ENCODE results near the gene IER3.

IER3 gene, protein sequence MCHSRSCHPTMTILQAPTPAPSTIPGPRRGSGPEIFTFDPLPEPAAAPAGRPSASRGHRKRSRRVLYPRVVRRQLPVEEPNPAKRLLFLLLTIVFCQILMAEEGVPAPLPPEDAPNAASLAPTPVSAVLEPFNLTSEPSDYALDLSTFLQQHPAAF

DNA sequence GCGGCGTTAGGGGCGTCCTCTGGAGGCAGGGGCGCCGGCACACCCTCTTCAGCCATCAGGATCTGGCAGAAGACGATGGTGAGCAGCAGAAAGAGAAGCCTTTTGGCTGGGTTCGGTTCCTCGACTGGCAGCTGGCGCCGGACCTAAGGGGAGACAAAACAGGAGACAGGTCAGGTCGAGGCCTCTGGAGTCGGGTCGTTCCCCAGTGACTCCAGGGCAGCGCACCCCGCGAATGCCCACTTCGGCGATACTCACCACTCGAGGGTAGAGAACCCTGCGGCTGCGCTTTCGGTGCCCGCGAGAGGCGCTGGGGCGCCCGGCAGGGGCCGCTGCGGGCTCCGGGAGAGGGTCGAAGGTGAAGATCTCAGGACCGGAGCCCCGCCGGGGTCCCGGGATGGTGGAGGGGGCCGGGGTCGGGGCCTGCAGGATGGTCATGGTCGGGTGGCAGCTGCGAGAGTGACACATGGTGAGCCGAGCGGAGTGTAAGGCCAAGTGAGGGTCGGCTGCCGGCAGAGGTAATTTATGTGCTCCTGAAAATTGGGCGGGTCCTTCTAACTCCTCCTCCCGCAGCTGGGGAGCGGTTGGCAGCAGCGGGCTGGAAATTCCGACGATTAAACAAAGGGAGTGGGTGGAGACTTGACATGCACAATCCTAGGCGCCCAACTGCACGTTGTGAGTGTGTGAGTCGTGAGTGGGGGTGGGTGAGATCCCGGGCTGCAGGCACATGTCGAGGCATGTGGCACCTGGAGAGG is at the start of gene IER3:
IER3 (minus strand) TSS at position 494 of the 752 bp plus-strand sequence; CDS start at position 465, 29 bp downstream.
- DNase-seq (ENCODE audit: low read depth in 2 of 2): peak; percentile 74 to 83

DNA sequence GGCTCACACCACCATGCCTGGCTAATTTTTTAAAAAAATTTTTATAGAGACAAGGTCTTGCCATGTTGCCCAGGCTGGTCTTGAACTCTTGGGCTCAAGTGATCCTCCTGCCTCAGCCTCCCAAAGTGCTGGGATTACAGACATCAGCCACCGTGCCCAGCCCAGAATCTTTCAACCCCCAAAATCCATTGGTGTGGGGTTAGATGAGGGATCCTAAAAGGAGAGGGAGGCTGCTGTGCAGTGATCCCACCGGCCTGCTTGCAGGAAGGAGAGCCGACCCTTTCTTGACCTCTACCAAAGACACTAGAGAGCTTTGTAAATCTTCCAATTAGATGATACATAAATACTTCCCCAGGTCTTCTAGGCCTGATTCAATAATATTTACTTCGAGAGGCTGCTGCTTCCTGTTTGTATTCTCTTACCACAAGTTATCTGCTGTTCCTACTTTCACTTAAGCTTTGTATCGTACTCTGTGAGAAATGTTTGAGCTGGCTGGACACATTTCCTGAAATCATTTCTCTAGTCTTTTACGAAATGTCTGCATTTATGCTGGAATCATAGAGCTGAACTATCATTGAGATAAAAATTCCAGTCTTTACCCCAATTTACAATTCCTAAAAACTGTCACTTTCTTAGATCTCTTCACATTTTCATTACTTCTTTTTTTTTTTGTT is 49.3 kb upstream of the IER3 start:
- no peak for DNase-seq (ENCODE audit: low read depth in 2 of 2)

GRCh38 chr6:30792786-30793185 is 48.4 kb upstream of the IER3 start:
- no peak for DNase-seq (ENCODE audit: low read depth in 2 of 2)

- no peak for DNase-seq (ENCODE audit: low read depth in 2 of 2)
Measured at GRCh38 chr6:30790724-30791383, 46.5 kb upstream of the IER3 start.

DNA sequence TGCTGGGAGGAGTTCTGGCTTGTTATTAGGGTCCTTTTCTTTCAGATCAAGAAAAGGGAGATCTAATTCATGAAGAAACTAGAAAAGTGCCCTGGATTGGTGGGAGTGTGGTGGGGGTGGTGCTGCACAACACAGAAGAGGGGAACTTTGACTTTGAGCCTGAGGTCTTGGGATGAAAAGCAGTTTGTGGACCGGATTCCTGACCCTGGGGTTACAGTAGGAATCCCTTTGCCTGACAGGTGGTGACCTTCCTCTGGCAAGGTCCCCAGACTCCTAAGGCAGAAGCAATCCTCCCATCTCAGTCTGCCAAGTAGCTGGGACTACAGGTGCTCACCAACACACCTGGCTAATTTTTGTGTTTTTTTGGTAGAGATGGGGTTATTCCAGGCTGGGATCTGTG is 45.3 kb upstream of the IER3 start:
- no peak for DNase-seq (ENCODE audit: low read depth in 2 of 2)

GRCh38 chr6:30787954-30788353 is 43.6 kb upstream of the IER3 start:
- no peak for DNase-seq (ENCODE audit: low read depth in 2 of 2)

GRCh38 chr6:30782425-30783014 is 38.2 kb upstream of the IER3 start:
- no peak for DNase-seq (ENCODE audit: low read depth in 2 of 2)

DNA sequence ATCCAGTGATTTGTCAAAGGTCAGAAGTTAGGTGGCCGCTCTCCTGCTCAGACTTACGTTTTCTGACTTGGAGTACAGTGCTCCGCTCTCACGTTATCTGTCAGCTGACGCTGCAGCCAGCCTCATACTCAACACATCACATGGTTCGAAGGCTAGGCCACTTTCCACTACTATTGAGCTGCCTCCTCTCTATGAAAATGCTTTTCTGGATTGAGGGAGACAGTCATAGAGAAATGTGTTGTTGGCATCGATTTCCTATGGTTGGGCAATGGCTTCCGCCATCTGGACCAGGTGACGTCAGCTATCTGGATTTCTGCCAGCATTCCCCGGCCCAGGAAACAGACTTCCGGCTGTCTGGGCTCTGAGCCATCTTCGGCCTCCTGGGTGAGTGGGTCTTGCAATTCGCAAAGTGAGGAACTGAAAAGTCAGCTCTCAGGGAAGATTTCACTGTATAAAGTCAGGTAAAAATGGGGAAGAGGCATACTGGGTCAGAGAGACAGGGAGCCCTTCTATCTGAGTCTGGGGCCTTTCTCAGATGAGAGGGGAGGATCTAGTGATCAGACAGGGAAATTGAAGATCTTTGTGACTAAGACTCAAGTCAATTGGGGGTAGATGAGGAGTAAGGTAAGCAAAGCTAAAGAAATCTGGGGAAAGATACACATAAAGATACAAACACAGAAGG is 37.5 kb upstream of the IER3 start:
- DNase-seq (ENCODE audit: low read depth in 2 of 2): no peak

GRCh38 chr6:30781395-30781742 is 37.0 kb upstream of the IER3 start:
- DNase-seq (ENCODE audit: low read depth in 2 of 2): no peak

DNA sequence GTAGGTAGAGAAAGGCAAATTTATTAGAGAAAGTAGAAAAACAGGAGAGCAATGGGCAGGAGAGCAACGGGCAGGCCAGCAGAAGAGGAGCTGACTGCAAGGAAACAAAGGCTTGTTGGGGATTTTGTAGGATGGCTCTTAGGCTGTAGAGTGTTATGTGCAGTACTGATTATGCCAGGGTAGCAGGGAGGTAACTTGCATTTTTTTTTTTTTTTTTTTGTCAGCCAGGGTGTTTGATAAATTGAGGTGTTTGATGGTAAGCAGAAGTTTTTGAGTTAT is 36.2 kb upstream of the IER3 start:
- no peak for DNase-seq (ENCODE audit: low read depth in 2 of 2)

DNA sequence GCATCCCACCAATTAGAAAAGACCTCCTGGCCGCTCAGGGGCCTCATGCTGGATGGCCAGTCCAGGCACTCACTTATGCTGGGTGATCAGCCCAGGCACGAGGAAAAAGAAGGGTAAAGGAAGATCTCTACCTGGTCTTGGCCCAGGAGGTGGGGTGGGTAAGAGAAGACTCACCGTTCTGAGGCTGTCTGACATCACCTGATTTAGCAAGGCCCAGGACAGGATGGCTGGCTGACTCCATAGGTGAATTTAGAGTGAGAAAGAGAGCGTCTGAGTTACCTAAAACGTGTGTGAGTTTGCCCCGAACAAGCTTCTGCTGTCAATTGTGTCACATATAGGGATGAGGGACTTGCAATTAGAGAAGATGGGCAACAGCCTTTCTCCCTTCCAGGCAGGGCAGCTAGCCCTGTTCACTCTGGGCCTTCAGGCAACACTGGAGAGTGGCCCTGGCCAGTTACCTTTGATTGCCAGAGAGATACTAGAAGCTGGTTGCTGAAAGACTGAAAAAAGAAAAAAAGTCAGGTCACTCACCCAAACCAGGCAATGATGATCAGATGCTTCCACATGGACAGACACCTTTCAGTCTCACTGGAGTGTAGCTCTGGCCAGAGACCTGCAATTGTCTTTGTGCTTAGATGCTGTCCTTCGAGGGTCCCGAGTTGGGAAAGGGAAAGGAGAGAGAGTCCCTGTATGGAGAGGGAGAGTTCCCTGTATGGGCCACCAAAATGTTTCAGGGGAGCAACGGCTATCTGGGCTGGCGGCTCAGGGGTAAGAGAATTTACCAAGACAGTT is 35.7 kb upstream of the IER3 start:
- no peak for DNase-seq (ENCODE audit: low read depth in 2 of 2)

DNA sequence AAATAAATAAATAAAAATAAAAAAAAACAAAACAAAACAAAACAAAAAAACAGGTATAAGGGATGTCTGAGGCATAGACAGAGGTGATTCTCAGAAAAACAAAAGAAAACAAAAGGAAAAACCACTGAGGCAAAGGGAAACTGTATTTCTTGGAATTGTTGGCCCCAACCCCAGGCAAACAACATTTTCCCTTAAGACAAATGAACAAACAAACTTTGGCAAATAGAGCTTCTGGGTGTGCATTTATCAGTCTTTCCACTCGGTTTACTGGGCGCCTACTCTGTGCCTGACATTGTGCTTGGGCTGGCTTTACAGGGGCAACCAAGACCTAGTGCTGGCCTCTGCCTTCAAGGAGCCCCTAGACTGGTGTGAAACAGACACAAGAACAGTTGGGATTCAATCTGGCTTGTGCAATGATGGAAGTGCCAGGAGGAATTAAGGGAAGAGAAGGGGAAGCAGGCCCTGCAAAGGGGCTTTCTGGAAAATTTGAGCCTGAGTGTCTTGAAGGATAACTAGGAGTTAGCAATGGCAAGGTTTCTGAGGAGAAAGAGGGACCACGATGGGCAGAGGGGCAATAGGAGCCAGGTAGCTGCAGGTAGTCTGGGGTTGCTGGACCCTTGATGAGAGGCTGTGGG is 33.8 kb upstream of the IER3 start:
- no peak for DNase-seq (ENCODE audit: low read depth in 2 of 2)

- DNase-seq (ENCODE audit: low read depth in 2 of 2): no peak
Measured at GRCh38 chr6:30777155-30777485, 32.8 kb upstream of the IER3 start.

DNA sequence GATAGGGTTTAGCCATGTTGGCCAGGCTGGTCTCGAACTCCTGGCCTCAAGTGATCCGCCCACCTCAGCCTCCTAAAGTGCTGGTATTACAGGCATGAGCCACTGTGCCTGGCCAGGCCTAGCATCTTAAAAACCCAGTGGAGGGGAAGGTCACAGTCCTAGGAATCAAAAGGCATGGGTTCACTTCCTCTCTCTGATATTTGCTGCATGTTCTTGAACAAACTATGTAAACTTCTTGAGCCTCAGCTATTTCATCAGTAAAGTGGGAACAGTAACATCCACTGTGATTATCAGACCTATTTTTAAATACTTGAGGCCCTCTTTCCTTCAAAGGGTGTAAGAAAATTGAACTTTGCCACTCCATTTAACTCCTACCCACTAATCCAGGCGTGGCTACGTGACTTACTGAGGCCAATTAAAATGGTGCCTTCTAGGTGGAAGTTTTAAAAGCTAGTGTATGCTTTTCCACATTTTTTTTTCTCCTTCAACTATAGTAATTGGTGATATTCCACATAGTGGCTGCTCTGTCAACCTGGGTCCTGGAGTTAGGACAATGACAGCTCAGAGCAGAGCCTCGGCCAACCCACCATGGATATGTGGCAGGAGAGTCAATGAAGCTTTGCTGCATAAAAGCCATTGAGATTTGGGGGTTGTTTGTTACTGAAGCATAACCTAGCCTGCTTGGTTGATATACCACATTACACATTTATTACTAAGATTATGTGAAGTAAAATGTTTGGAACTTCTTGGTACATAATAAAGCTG is 32.2 kb upstream of the IER3 start:
- no peak for DNase-seq (ENCODE audit: low read depth in 2 of 2)

DNA sequence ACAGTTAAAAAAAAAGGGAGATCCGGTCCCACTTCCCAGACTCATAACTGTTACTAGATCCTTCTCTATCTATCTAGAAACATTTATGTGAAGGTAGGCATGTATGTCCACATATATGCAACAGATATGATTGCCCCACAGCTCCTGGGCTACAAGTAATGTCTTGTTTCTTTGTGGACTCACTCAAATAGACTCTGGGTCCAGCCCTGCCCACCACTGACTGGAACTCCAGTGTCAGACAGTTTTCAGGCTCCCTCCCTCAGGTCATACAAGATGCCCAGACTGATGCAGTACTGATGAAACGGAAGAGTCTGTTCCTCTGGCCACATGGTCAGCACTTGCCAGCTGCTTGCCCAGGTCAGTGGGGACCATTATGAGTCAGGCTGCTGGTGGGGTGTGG is 30.8 kb upstream of the IER3 start:
- DNase-seq (ENCODE audit: low read depth in 2 of 2): no peak

DNA sequence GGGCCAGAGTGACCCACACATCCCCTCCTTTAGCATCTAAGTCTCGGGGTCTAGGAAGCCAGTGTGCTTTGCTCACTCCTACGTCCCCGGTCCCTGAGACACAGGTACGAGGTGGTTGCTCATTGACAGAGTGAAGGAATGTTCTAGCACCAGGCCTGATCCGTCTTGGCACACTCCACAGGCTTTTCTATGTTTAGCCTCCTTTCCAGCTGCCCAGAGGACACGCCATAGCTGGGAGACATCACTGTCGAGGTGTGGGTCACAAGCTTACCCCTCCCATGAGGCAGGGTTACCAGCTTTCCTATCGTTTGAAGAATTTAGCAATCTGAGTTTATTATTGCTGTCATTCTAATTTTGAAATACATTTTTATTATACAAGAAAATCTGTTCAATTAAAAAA is 30.4 kb upstream of the IER3 start:
- DNase-seq (ENCODE audit: low read depth in 2 of 2): no peak

DNA sequence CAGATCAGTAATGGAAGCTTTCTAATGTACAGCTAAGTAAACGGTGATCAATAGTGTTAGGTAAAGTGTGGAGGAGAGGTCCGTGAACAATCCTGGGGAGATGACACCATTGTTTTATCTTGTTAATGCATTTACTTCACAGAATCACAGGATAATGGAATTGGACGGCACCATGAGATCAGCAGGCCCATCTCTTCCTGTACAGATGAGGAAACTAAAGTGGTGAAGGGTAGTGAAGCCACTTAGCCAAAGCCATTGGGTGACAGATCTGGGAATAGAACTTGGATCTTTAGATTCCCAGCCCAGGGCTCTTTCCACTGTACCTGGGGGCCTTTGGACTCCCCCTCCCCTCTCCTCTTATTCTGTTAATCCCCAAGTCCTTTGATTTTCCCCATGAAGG is 26.2 kb upstream of the IER3 start:
- no peak for DNase-seq (ENCODE audit: low read depth in 2 of 2)

DNA sequence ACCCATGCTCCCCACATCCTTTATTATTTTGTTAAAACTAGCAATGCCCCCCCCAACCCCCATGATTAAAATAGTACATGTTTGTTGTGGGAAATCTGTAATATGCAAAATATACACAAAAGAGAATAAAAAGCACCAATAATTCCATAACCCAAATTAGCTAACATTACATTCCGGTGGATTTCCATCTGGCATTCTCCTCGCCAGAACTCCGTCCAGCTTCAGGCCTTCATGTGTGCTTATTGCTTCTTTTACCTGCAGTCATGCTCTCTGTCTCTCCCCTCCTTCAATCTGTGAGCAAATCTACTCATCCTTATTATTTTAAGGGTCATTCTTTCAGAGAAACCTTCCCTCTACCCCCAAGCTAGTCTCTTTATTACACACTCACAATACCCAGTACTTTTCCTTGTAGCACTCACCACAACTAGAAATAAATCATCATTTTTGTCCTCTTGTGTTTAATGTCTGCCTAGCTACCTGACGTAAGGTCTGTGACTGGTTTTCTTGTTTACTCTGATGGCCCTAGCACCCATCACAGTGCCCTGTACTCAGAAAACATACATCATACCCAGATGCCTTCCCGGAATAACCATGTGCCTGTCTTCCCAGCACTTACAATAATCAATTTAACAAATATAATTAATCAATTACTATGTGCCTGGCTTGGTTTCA is 25.6 kb upstream of the IER3 start:
- no peak for DNase-seq (ENCODE audit: low read depth in 2 of 2)

DNA sequence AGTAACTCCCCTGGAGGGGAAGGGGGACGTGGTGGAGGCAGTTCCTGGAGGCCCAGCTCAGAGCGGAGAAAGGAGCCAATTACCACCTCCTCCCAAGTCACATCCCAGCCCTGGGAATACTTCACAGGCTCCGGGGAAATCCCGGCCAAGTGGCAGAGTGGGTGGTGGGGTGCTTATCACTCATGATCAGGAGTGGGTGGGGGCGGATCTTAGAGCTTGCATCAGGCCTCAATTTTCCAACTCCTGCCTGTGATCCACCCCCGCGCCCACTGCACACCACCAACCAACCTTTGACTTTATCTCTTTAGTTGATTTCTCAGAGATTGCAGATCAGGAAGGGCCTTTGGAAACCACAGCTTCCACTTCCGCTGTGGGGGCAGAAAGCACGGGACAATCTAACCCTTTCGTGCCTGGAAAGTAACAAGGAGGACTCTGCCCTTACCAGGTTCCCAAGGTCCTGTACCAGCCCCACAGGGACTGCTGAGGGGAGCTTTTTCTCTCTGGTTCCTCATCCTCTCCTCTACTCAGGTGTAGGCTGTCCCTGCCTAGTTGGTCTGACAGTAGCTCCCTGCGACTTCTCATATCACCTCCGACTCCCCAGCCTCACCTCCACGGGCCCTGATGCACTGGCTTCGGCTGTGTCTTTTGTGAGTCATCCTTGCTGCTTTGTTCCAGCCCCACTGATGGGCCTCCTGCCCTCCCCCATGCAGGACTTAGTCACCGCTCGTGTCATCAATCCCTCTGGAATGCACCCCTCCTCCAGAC is 24.9 kb upstream of the IER3 start:
- peak; percentile 72 to 83 for DNase-seq (ENCODE audit: low read depth in 2 of 2)

Data from stimulated activated CD8-positive, alpha-beta memory T cell treated with anti-CD3 and anti-CD28 coated beads, Interleukin-2, amount 100 ng/mL, for 48 hours (primary cell).